Ovary (tissue), 9 donors: Measurements from ENCODE around the gene FAM177B. TPM values are rescaled to one million over a fixed set of nuclear protein-coding genes. Genes with fewer than 3 reads are reported as not detected.

Source experiments
- DNase-seq, 5 donors: peaks; one replicate each; pipeline ENCODE4 v3.0.0-alpha.2; 2019 to 2020
- H3K27ac ChIP-seq, 2 donors: fragments of 200-600 bp; one replicate each; pipeline versions ENCODE4 v1.5.1 to v1.8.0; 2019 to 2022
- H3K27me3 ChIP-seq: fragments of 200-600 bp; one replicate; pipeline ENCODE4 v1.8.0; 2022
- H3K36me3 ChIP-seq: fragments of 200-600 bp; sonication (generic); one replicate; pipeline ENCODE4 v1.5.1; 2019
- H3K4me1 ChIP-seq: one replicate; pipeline ENCODE4 v1.8.1; 2013; ENCODE audit warnings: mild to moderate bottlenecking, moderate library complexity; ENCODE audit not compliant: insufficient read depth
- H3K4me3 ChIP-seq: fragments of 200-600 bp; sonication (generic); one replicate; pipeline ENCODE4 v1.5.1; 2017
- H3K9me3 ChIP-seq, 2 donors: fragments of 200-600 bp in 1 of 2; sonication (generic) in 1 of 2; one replicate each; pipeline versions ENCODE4 v1.5.1 to v1.8.1; 2013 to 2019; ENCODE audit warnings: mild to moderate bottlenecking in 1 of 2, moderate library complexity in 1 of 2
- CTCF ChIP-seq, 3 donors: fragments of 450-650 bp in 2 of 3; fragments of 200-600 bp in 1 of 3; IDR thresholded peaks; one replicate each; pipeline versions ENCODE4 v1.5.1 to v1.8.0; 2016 to 2022; ENCODE audit warnings: antibody characterized with exemption in 3 of 3, mild to moderate bottlenecking in 1 of 3
- EP300 ChIP-seq: sonication (generic); formaldehyde crosslinking; IDR thresholded peaks from one replicate; pipeline ENCODE4 v1.6.1; 2017; ENCODE audit warnings: antibody characterized with exemption
- POLR2A ChIP-seq: fragments of 450-650 bp; IDR thresholded peaks from one replicate; pipeline ENCODE4 v1.6.1; 2017; ENCODE audit warnings: antibody characterized with exemption, mild to moderate bottlenecking, moderate library complexity
- WGBS, 3 donors: extraction: QIAGEN DNeasy Blood & Tissue Kit in 1 of 3; methylation state at CpG; one replicate each; pipeline versions ENCODE4 v1.1.5 to v1.1.7; 2013 to 2017; 5-methylcytosine and 5-hydroxymethylcytosine counted together
- intact Hi-C, 4 donors: fragments of 100-400 bp; cut with DNase I; formaldehyde crosslinking; loops; one replicate each; pipeline versions ENCODE4 v1.11.0 to v1.15.1; 2022 to 2023
- polyA plus RNA-seq, 2 donors: library from polyadenylated mRNA; stranded (reverse); fragments of 200-250 nt in 1 of 2; fragments of 350-450 nt in 1 of 2; fragmentation: Illumina TruSeq in 1 of 2; extraction: RNeasy Lipid Tissue Mini Kit (QIAGEN cat#74804) in 1 of 2; gene quantifications; one replicate each; pipeline ENCODE4 v1.2.3, GENCODE V29; 2013 to 2014
- total RNA-seq, 7 donors: library from RNA; depleted of rRNA in 2 of 7; stranded (reverse); fragments of >200 nt in 2 of 7; fragmentation: NEBNext Ultra II Directional in 3 of 7; extraction: Animal tissue kit (Norgen Biotek cat#: 25700) in 3 of 7; gene quantifications; one replicate each; pipeline versions ENCODE4 v1.1.0 to v1.2.4, GENCODE V29; 2016 to 2023
- donor health status: DM: no; HTN: no; CAD: no; lungs with moderate emphysema.
- donor health status: DM: no; HTN: no; CAD: no.
- donor health status: Bipolar disorder and iron deficiency.
- donor health status: DM: yes; HTN: yes; CAD: no.
- donor health status: DM: no; HTN: no; CAD: no.
- donor health status: DM: yes; HTN: yes; CAD: no.

FAM177B gene
- total and polyA plus RNA-seq, 9 donors = 0.23 to 0.55 (median 0.34) TPM; not detected in 6

- 88 to 94% (median 93%) methylated on average over 3 of the region's 3 CpGs for WGBS, 3 donors
Observed at GRCh38 chr1:222732216-222733159, 4.5 kb upstream of the FAM177B start.

GRCh38 chr1:222734740-222735139, 2.3 kb upstream of the FAM177B start:
- intact Hi-C loops = no loop called here
- WGBS, 3 donors = 70 to 80% (median 73%) methylated on average over 1 of the region's 1 CpG
- Histone ChIP-seq H3K27me3 (no peaks in the 10 kb centered on the region), H3K27ac (no peak overlapping the region), H3K9me3 (no peaks in the 10 kb centered on the region), H3K4me3 (no peak overlapping the region), H3K4me1 (no peaks in the 10 kb centered on the region), H3K36me3 (no peaks in the 10 kb centered on the region)
- TF ChIP-seq CTCF (IDR thresholded peaks at IDR 0.05) (no peak), POLR2A (no peak), EP300 (no peak)
- no peak for DNase-seq

More at GRCh38 chr1:222732216-222733159, 4.5 kb upstream of the FAM177B start:
- Histone ChIP-seq H3K36me3 (no peaks in the 10 kb centered on the region), H3K4me3 (no peak overlapping the region), H3K27ac (no peak overlapping the region), H3K27me3 (no peaks in the 10 kb centered on the region), H3K9me3 (no peaks in the 10 kb centered on the region), H3K4me1 (no peaks in the 10 kb centered on the region)
- intact Hi-C loops = no loop called here
- TF ChIP-seq POLR2A (no peak), CTCF (IDR thresholded peaks at IDR 0.05) (no peak), EP300 (no peak)
- no peak for DNase-seq

GRCh38 chr1:222736470-222736869, 532 bp upstream of the FAM177B start:
- DNase-seq = no peak
- no peaks in the 10 kb centered on the region for H3K36me3 ChIP-seq
- H3K4me1 ChIP-seq = no peaks in the 10 kb centered on the region
- no peak for TF ChIP-seq EP300
- TF ChIP-seq CTCF (IDR thresholded peaks at IDR 0.05) = no peak
- no peak for TF ChIP-seq POLR2A
- intact Hi-C loops = no loop called here
- H3K27ac ChIP-seq = no peak overlapping the region
- no peaks in the 10 kb centered on the region for H3K9me3 ChIP-seq
- H3K4me3 ChIP-seq = no peak overlapping the region
- 61 to 70% (median 62%) methylated on average over 5 of the region's 5 CpGs for WGBS, 3 donors
- no peaks in the 10 kb centered on the region for H3K27me3 ChIP-seq

GRCh38 chr1:222739465-222739864, 2.5 kb downstream of the FAM177B start:
- H3K27me3 ChIP-seq = no peaks in the 10 kb centered on the region
- intact Hi-C loops = no loop called here
- no peaks in the 10 kb centered on the region for H3K4me1 ChIP-seq
- WGBS, 3 donors = 88 to 93% (median 93%) methylated on average over 2 of the region's 2 CpGs
- H3K4me3 ChIP-seq = no peak overlapping the region
- TF ChIP-seq POLR2A (no peak), CTCF (IDR thresholded peaks at IDR 0.05) (no peak), EP300 (no peak)
- H3K27ac ChIP-seq = no peak overlapping the region
- H3K36me3 ChIP-seq = no peaks in the 10 kb centered on the region
- no peak for DNase-seq
- H3K9me3 ChIP-seq = no peaks in the 10 kb centered on the region
